ENCODE results near the gene NADK. TPM values are rescaled to one million over a fixed set of nuclear protein-coding genes. Genes with fewer than 3 reads are reported as not detected.

NADK gene
- total and polyA plus RNA-seq, 4 donors: 53.2 to 144 (median 88.7) TPM

- no peak for TF ChIP-seq CTCF (IDR thresholded peaks at IDR 0.05; ENCODE audit: control extremely low read depth, extremely low read depth)
- Histone ChIP-seq H3K27me3 (ENCODE audit: control insufficient read depth in 3 of 3, insufficient read depth in 3 of 3, low read length in 2 of 3) (no peaks in the 10 kb centered on the region), H3K9me3 (ENCODE audit: control insufficient read depth in 4 of 4, insufficient read depth in 3 of 4, low read length in 3 of 4) (peaks cover 0 to 2% (median 0%) of the 10 kb centered on the region in 4 donors), H3K4me3 (no peak overlapping the region), H3K4me1 (ENCODE audit: control insufficient read depth in 5 of 5, insufficient read depth in 5 of 5, low read length in 5 of 5) (peaks cover 0 to under 1% (median 0%) of the 10 kb centered on the region in 5 donors), H3K36me3 (ENCODE audit: control insufficient read depth in 4 of 4, insufficient read depth in 4 of 4, low read length in 4 of 4) (peaks cover 7 to 14% (median 11%) of the 10 kb centered on the region in 4 donors), H3K27ac (ENCODE audit: low read depth in 1 of 2, low read length in 1 of 2) (no peak overlapping the region), H3K9ac (ENCODE audit: insufficient read depth in 1 of 2, low read length in 2 of 2) (no peak overlapping the region)
- ATAC-seq (ENCODE audit: insufficient read depth, low FRiP score) (no peak), DNase-seq (no peak)
- WGBS, 2 donors: 94 to 98% methylated on average over 3 of the region's 3 CpGs
Measured at GRCh38 chr1:1770102-1770501, 8.2 kb downstream of the NADK start.

- ATAC-seq (ENCODE audit: insufficient read depth, low FRiP score): no peak
Measured at GRCh38 chr1:1768249-1768992, 9.8 kb downstream of the NADK start.

GRCh38 chr1:1764876-1765470, 13.3 kb downstream of the NADK start:
- peaks cover 7 to 41% (median 17%) of the 10 kb centered on the region in 4 donors for H3K36me3 ChIP-seq (ENCODE audit: control insufficient read depth in 4 of 4, insufficient read depth in 4 of 4, low read length in 4 of 4)
- DNase-seq: no peak
- ATAC-seq (ENCODE audit: insufficient read depth, low FRiP score): no peak
- no peak overlapping the region for H3K4me3 ChIP-seq
- H3K9me3 ChIP-seq (ENCODE audit: control insufficient read depth in 4 of 4, insufficient read depth in 3 of 4, low read length in 3 of 4): no peaks in the 10 kb centered on the region
- peaks cover 0 to 5% (median 0%) of the 10 kb centered on the region in 5 donors for H3K4me1 ChIP-seq (ENCODE audit: control insufficient read depth in 5 of 5, insufficient read depth in 5 of 5, low read length in 5 of 5)
- TF ChIP-seq CTCF (IDR thresholded peaks at IDR 0.05; ENCODE audit: control extremely low read depth, extremely low read depth): no peak
- H3K9ac ChIP-seq (ENCODE audit: insufficient read depth in 1 of 2, low read length in 2 of 2): no peak overlapping the region
- no peak overlapping the region for H3K27ac ChIP-seq (ENCODE audit: low read depth in 1 of 2, low read length in 1 of 2)
- WGBS, 2 donors: 46 to 73% methylated on average over 23 of the region's 23 CpGs
- H3K27me3 ChIP-seq (ENCODE audit: control insufficient read depth in 3 of 3, insufficient read depth in 3 of 3, low read length in 2 of 3): no peaks in the 10 kb centered on the region

More at GRCh38 chr1:1768249-1768992, 9.8 kb downstream of the NADK start:
- H3K36me3 ChIP-seq (ENCODE audit: control insufficient read depth in 4 of 4, insufficient read depth in 4 of 4, low read length in 4 of 4): peaks cover 14 to 19% (median 17%) of the 10 kb centered on the region in 4 donors
- 97 to 98% methylated on average over 7 of the region's 7 CpGs for WGBS, 2 donors
- TF ChIP-seq CTCF (IDR thresholded peaks at IDR 0.05; ENCODE audit: control extremely low read depth, extremely low read depth): no peak
- H3K27ac ChIP-seq (ENCODE audit: low read depth in 1 of 2, low read length in 1 of 2): no peak overlapping the region
- peaks cover 0 to 5% (median 0%) of the 10 kb centered on the region in 5 donors for H3K4me1 ChIP-seq (ENCODE audit: control insufficient read depth in 5 of 5, insufficient read depth in 5 of 5, low read length in 5 of 5)
- H3K9me3 ChIP-seq (ENCODE audit: control insufficient read depth in 4 of 4, insufficient read depth in 3 of 4, low read length in 3 of 4): peaks cover 0 to 2% (median 0%) of the 10 kb centered on the region in 4 donors
- no peak overlapping the region for H3K4me3 ChIP-seq
- H3K27me3 ChIP-seq (ENCODE audit: control insufficient read depth in 3 of 3, insufficient read depth in 3 of 3, low read length in 2 of 3): no peaks in the 10 kb centered on the region
- H3K9ac ChIP-seq (ENCODE audit: insufficient read depth in 1 of 2, low read length in 2 of 2): no peak overlapping the region
- DNase-seq: no peak
